Ishikawa (cell line): Measurements from ENCODE around the gene DAG1.

Experiments used
- FOXM1 ChIP-seq: IDR thresholded peaks from 2 replicates; pipeline ENCODE4 v1.6.1; 2012; ENCODE audit warnings: low read depth, borderline replicate concordance
- MAX ChIP-seq: IDR thresholded peaks from 2 replicates; pipeline ENCODE4 v1.6.1; 2012
- RAD21 ChIP-seq: IDR thresholded peaks from 2 replicates; pipeline ENCODE4 v1.6.1; 2012; ENCODE audit warnings: low read depth

DNA sequence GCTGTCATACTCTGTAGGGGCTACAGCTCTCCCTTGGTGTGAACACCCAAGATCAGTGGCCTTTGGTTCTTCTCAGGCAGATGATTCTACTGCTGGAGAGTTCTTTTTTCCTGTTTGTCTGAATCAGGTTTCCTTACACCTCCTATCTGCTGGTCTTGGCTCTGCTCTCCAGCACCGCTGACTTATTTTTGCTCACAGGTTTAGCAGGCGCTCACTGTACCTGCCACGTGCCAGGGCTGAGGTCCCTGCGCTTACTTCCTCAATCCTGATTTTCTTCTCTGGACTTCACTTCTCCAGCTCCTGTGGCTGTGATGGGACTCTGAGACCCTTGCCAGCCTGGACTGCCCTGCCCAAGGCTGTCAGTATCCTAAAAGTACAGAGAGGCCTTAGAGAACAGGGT, 93.7 kb downstream of the DAG1 start:
- TF ChIP-seq FOXM1 = no peak
- TF ChIP-seq MAX = no peak
- TF ChIP-seq RAD21 = no peak
